HEK293 (cell line): ENCODE results near the gene MRGPRD.

Experiments
- CTCF ChIA-PET: fragments of 350-600 bp; formaldehyde crosslinking; extraction: SDS; loops from one replicate; lab custom pipeline; 2021; ENCODE audit warnings: antibody characterized with exemption; lab: Yijun Ruan, JAX
- POLR2A ChIA-PET: fragments of 300-600 bp; formaldehyde crosslinking; extraction: SDS; loops from one replicate; lab custom pipeline; 2020; ENCODE audit warnings: antibody characterized with exemption, inconsistent platforms; lab: Yijun Ruan, JAX
- H3K27ac ChIP-seq: fragments of 200-500 bp; sonication (Bioruptor generic); 2 replicates; pipeline ENCODE4 v1.5.1; 2014; ENCODE audit warnings: low read depth, low read length, control low read depth, inconsistent platforms; ENCODE audit errors: extremely low read depth
- H3K36me3 ChIP-seq, 2 experiments: fragments of 200-500 bp in 1 of 2; sonication (Bioruptor generic) in 1 of 2; 1 replicate in 1 of 2; 2 replicates in 1 of 2; pipeline ENCODE4 v1.5.1; 2014 to 2017; ENCODE audit warnings: inconsistent platforms in 2 of 2, low read length in 2 of 2; ENCODE audit not compliant: control insufficient read depth in 2 of 2, insufficient read depth in 1 of 2
- H3K4me1 ChIP-seq: fragments of 200-500 bp; sonication (Bioruptor generic); 2 replicates; pipeline ENCODE4 v1.5.1; 2014; ENCODE audit warnings: mild to moderate bottlenecking, low read length, inconsistent platforms; ENCODE audit not compliant: control insufficient read depth, insufficient read depth
- H3K4me3 ChIP-seq: 2 replicates; pipeline ENCODE4 v1.5.1; 2011; ENCODE audit warnings: low read depth, mild to moderate bottlenecking, control low read depth, low read length, moderate library complexity
- H3K9me3 ChIP-seq: fragments of 200-500 bp; sonication (Bioruptor generic); 2 replicates; pipeline ENCODE4 v1.5.1; 2014; ENCODE audit warnings: low read depth, low read length, inconsistent platforms; ENCODE audit not compliant: control insufficient read depth, insufficient read depth
- GLI2 ChIP-seq: fragments of 450-650 bp; formaldehyde crosslinking; IDR thresholded peaks from 2 replicates; pipeline ENCODE4; 2017; ENCODE audit warnings: missing biosample characterization, missing genetic modification characterization, low read depth, borderline replicate concordance
- SCRT1 ChIP-seq: fragments of 450-650 bp; formaldehyde crosslinking; IDR thresholded peaks from 2 replicates; pipeline ENCODE4 v1.5.1; 2016; ENCODE audit warnings: missing biosample characterization, missing genetic modification characterization, borderline replicate concordance
- YY1 ChIP-seq: fragments of 450-650 bp; formaldehyde crosslinking; IDR thresholded peaks from 2 replicates; pipeline ENCODE4 v1.5.1; 2018; ENCODE audit warnings: missing biosample characterization, missing genetic modification characterization
- ZFP37 ChIP-seq: fragments of 450-650 bp; formaldehyde crosslinking; IDR thresholded peaks from 2 replicates; pipeline ENCODE4 v1.5.1; 2016; ENCODE audit warnings: missing biosample characterization, missing genetic modification characterization
- ZFP69B ChIP-seq: fragments of 450-650 bp; formaldehyde crosslinking; IDR thresholded peaks from 2 replicates; pipeline ENCODE4 v1.5.1; 2016; ENCODE audit warnings: missing biosample characterization, missing genetic modification characterization
- ZNF175 ChIP-seq: fragments of 450-650 bp; formaldehyde crosslinking; IDR thresholded peaks from 2 replicates; pipeline ENCODE4 v1.5.1; 2016; ENCODE audit warnings: missing biosample characterization, missing genetic modification characterization
- ZNF248 ChIP-seq: fragments of 450-650 bp; formaldehyde crosslinking; IDR thresholded peaks from 2 replicates; pipeline ENCODE4 v1.5.1; 2017; ENCODE audit warnings: missing biosample characterization, missing genetic modification characterization
- ZNF324 ChIP-seq: fragments of 450-650 bp; formaldehyde crosslinking; IDR thresholded peaks from 2 replicates; pipeline ENCODE4 v1.5.1; 2016; ENCODE audit warnings: missing biosample characterization, missing genetic modification characterization
- ZNF341 ChIP-seq: fragments of 450-650 bp; formaldehyde crosslinking; IDR thresholded peaks from 2 replicates; pipeline ENCODE4; 2016; ENCODE audit warnings: low read depth, missing biosample characterization, missing genetic modification characterization
- ZNF398 ChIP-seq: fragments of 450-650 bp; formaldehyde crosslinking; IDR thresholded peaks from 2 replicates; pipeline ENCODE4 v1.5.1; 2017; ENCODE audit warnings: missing biosample characterization, missing genetic modification characterization
- ZNF510 ChIP-seq: fragments of 450-650 bp; formaldehyde crosslinking; IDR thresholded peaks from 2 replicates; pipeline ENCODE4 v1.5.1; 2018; ENCODE audit warnings: mild to moderate bottlenecking, missing genetic modification characterization, missing biosample characterization; ENCODE audit not compliant: insufficient replicate concordance
- ZNF558 ChIP-seq: fragments of 450-650 bp; formaldehyde crosslinking; IDR thresholded peaks from 2 replicates; pipeline ENCODE4 v1.5.1; 2016; ENCODE audit warnings: missing biosample characterization, missing genetic modification characterization
- ZNF600 ChIP-seq: fragments of 450-650 bp; formaldehyde crosslinking; IDR thresholded peaks from 2 replicates; pipeline ENCODE4 v1.5.1; 2016; ENCODE audit warnings: missing biosample characterization, missing genetic modification characterization
- ZNF654 ChIP-seq: fragments of 450-650 bp; formaldehyde crosslinking; IDR thresholded peaks from 2 replicates; pipeline ENCODE4 v1.5.1; 2016; ENCODE audit warnings: low read depth, missing biosample characterization, missing genetic modification characterization
- ZNF660 ChIP-seq: fragments of 450-650 bp; IDR thresholded peaks from 2 replicates; pipeline ENCODE4 v1.5.1; 2018; ENCODE audit warnings: missing biosample characterization, mild to moderate bottlenecking, missing genetic modification characterization
- ZNF768 ChIP-seq: fragments of 450-650 bp; formaldehyde crosslinking; IDR thresholded peaks from 2 replicates; pipeline ENCODE4 v1.5.1; 2018; ENCODE audit warnings: missing biosample characterization, mild to moderate bottlenecking, missing genetic modification characterization
- ZNF776 ChIP-seq: fragments of 450-650 bp; formaldehyde crosslinking; IDR thresholded peaks from 2 replicates; pipeline ENCODE4 v1.5.0; 2017; ENCODE audit warnings: missing biosample characterization, missing genetic modification characterization, borderline replicate concordance
- ZNF792 ChIP-seq: fragments of 450-650 bp; formaldehyde crosslinking; IDR thresholded peaks from 2 replicates; pipeline ENCODE4 v1.5.1; 2016; ENCODE audit warnings: missing biosample characterization, missing genetic modification characterization
- TF ChIP-seq, protein P1 (sequence below): fragments of 450-650 bp; formaldehyde crosslinking; IDR thresholded peaks from 2 replicates; pipeline ENCODE4 v1.5.1; 2016; ENCODE audit warnings: missing biosample characterization, missing genetic modification characterization, borderline replicate concordance
- TF ChIP-seq, protein P2 (sequence below): fragments of 450-650 bp; formaldehyde crosslinking; IDR thresholded peaks from 2 replicates; pipeline ENCODE4 v1.5.1; 2016; ENCODE audit warnings: missing biosample characterization, missing genetic modification characterization
- TF ChIP-seq, protein P3 (sequence below): fragments of 450-650 bp; formaldehyde crosslinking; IDR thresholded peaks from 2 replicates; pipeline ENCODE4 v1.5.1; 2016; ENCODE audit warnings: missing biosample characterization, missing genetic modification characterization

Gene MRGPRD

GRCh38 chr11:69012092-69013008, 31.6 kb upstream of the MRGPRD start (continued):
- TF ChIP-seq, protein P1, sequence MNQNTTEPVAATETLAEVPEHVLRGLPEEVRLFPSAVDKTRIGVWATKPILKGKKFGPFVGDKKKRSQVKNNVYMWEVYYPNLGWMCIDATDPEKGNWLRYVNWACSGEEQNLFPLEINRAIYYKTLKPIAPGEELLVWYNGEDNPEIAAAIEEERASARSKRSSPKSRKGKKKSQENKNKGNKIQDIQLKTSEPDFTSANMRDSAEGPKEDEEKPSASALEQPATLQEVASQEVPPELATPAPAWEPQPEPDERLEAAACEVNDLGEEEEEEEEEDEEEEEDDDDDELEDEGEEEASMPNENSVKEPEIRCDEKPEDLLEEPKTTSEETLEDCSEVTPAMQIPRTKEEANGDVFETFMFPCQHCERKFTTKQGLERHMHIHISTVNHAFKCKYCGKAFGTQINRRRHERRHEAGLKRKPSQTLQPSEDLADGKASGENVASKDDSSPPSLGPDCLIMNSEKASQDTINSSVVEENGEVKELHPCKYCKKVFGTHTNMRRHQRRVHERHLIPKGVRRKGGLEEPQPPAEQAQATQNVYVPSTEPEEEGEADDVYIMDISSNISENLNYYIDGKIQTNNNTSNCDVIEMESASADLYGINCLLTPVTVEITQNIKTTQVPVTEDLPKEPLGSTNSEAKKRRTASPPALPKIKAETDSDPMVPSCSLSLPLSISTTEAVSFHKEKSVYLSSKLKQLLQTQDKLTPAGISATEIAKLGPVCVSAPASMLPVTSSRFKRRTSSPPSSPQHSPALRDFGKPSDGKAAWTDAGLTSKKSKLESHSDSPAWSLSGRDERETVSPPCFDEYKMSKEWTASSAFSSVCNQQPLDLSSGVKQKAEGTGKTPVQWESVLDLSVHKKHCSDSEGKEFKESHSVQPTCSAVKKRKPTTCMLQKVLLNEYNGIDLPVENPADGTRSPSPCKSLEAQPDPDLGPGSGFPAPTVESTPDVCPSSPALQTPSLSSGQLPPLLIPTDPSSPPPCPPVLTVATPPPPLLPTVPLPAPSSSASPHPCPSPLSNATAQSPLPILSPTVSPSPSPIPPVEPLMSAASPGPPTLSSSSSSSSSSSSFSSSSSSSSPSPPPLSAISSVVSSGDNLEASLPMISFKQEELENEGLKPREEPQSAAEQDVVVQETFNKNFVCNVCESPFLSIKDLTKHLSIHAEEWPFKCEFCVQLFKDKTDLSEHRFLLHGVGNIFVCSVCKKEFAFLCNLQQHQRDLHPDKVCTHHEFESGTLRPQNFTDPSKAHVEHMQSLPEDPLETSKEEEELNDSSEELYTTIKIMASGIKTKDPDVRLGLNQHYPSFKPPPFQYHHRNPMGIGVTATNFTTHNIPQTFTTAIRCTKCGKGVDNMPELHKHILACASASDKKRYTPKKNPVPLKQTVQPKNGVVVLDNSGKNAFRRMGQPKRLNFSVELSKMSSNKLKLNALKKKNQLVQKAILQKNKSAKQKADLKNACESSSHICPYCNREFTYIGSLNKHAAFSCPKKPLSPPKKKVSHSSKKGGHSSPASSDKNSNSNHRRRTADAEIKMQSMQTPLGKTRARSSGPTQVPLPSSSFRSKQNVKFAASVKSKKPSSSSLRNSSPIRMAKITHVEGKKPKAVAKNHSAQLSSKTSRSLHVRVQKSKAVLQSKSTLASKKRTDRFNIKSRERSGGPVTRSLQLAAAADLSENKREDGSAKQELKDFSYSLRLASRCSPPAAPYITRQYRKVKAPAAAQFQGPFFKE: no peak
- TF ChIP-seq ZNF341 (tag by site-specific recombination): no peak
- no peak for TF ChIP-seq ZNF248 (tag by site-specific recombination)
- no peak for TF ChIP-seq ZNF175 (tag by site-specific recombination)
- TF ChIP-seq ZNF776 (tag by site-specific recombination): no peak
- TF ChIP-seq ZFP69B (tag by site-specific recombination): no peak
- no peak for TF ChIP-seq ZNF600 (tag by site-specific recombination)
- no peak for TF ChIP-seq ZNF654 (tag by site-specific recombination)
- TF ChIP-seq ZNF510 (tag by site-specific recombination): no peak
- TF ChIP-seq, protein P2, sequence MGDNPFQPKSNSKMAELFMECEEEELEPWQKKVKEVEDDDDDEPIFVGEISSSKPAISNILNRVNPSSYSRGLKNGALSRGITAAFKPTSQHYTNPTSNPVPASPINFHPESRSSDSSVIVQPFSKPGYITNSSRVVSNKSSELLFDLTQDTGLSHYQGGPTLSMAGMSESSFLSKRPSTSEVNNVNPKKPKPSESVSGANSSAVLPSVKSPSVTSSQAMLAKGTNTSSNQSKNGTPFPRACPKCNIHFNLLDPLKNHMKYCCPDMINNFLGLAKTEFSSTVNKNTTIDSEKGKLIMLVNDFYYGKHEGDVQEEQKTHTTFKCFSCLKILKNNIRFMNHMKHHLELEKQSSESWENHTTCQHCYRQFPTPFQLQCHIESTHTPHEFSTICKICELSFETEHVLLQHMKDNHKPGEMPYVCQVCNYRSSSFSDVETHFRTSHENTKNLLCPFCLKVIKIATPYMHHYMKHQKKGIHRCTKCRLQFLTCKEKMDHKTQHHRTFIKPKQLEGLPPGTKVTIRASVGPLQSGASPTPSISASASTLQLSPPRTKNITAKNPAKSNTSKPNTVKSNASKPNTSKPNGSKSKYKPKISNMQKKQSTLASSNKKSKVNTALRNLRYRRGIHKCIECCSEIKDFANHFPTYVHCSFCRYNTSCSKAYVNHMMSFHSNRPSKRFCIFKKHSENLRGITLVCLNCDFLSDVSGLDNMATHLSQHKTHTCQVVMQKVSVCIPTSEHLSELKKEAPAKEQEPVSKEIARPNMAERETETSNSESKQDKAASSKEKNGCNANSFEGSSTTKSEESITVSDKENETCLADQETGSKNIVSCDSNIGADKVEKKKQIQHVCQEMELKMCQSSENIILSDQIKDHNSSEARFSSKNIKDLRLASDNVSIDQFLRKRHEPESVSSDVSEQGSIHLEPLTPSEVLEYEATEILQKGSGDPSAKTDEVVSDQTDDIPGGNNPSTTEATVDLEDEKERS (tag by site-specific recombination): no peak

DNA sequence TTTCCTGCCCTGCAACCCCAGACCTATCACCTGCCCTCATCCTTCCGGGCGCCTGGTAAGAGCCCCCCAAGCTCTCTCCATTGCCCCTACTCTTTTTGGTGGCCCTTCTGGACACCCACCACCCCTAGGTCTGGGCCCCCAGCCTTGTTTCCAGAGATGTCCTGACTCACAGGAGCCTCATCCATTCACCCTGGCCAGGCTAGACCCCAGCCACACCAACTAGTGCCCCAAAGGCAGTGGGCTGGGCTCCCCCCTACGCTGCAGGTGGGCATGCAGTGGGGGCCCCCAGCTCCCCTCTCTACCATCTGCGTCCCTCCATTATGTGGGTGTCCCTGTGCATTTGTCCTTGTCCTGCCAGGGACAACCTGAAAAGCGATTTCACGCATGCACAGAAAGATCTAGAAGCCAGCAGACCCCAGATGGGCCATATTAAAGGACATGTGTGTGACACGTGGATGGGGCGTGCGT, 30.9 kb upstream of the MRGPRD start:
- Histone ChIP-seq H3K4me1 (no peaks in the 10 kb centered on the region), H3K27ac (no peak overlapping the region), H3K36me3 (no peaks in the 10 kb centered on the region), H3K9me3 (no peaks in the 10 kb centered on the region), H3K4me3 (no peak overlapping the region)
- CTCF ChIA-PET: no interaction called here
- POLR2A ChIA-PET: no interaction called here
- no peak for TF ChIP-seq ZFP69B (tag by site-specific recombination)
- no peak for TF ChIP-seq ZNF660 (tag by site-specific recombination)
- no peak for TF ChIP-seq ZNF558
- no peak for TF ChIP-seq SCRT1 (tag by site-specific recombination)
- TF ChIP-seq ZNF324 (tag by site-specific recombination): no peak
- TF ChIP-seq GLI2 (tag by site-specific recombination): no peak
- no peak for TF ChIP-seq ZFP37 (tag by site-specific recombination)
- TF ChIP-seq YY1 (tag by site-specific recombination): no peak
- TF ChIP-seq ZNF398 (tag by site-specific recombination): no peak
- no peak for TF ChIP-seq ZNF768 (tag by site-specific recombination)
- no peak for TF ChIP-seq ZNF792
- TF ChIP-seq, protein P3, sequence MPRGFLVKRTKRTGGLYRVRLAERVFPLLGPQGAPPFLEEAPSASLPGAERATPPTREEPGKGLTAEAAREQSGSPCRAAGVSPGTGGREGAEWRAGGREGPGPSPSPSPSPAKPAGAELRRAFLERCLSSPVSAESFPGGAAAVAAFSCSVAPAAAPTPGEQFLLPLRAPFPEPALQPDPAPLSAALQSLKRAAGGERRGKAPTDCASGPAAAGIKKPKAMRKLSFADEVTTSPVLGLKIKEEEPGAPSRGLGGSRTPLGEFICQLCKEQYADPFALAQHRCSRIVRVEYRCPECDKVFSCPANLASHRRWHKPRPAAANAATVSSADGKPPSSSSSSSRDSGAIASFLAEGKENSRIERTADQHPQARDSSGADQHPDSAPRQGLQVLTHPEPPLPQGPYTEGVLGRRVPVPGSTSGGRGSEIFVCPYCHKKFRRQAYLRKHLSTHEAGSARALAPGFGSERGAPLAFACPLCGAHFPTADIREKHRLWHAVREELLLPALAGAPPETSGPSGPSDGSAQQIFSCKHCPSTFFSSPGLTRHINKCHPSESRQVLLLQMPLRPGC (tag by site-specific recombination): no peak
